8988T (cell line): ENCODE results near the gene MPZL3.

ENCODE experiments used
- DNase-seq: peaks from one replicate; pipeline ENCODE4 v3.0.0; 2011

The MPZL3 gene

DNA sequence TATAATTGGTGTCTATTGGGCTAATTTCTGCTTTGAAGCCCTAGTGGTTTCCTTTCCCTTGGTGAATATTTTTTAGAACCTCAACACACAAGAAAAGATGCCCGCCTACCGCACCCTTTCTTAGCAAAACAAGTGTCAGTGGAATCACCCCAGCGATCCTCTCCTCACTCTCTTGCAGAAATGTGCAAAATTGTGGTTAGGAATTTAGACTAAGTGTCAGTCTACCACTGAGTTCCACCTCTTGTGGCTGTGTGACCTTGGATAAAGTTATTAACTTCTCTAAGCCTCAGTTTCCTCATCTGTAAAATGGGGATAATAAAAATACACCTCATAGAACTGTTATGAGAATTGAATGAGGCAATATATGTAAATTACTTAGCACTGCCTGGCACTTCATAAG, 22.1 kb downstream of the MPZL3 start:
- DNase-seq, result no peak

DNA sequence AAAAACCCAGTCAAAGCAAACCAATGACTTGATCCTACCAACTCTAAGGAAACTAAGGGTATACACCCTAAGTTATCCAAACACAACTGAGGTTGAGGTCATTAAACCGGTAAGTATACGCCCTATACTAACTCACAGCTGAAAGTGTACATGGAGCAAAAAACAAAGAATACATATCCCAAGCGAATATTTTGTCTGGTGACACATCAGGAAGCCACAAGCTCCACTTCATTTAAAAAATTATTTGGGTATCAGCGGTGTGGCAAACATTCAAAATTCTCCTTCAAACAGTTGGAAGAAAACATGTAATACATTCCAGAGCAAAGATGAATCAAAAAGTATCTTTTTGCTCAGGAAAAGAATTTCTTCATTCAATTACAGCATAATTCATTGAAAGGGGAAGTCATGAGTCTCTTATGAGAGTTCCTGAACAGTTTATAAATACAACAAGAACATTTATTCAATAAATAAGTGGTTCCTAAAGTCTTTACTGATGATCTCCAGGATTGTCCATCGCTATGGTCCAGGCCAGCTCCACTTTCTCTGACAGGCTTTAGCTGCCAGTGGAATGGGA, 22.8 kb downstream of the MPZL3 start:
- no peak for DNase-seq

DNA sequence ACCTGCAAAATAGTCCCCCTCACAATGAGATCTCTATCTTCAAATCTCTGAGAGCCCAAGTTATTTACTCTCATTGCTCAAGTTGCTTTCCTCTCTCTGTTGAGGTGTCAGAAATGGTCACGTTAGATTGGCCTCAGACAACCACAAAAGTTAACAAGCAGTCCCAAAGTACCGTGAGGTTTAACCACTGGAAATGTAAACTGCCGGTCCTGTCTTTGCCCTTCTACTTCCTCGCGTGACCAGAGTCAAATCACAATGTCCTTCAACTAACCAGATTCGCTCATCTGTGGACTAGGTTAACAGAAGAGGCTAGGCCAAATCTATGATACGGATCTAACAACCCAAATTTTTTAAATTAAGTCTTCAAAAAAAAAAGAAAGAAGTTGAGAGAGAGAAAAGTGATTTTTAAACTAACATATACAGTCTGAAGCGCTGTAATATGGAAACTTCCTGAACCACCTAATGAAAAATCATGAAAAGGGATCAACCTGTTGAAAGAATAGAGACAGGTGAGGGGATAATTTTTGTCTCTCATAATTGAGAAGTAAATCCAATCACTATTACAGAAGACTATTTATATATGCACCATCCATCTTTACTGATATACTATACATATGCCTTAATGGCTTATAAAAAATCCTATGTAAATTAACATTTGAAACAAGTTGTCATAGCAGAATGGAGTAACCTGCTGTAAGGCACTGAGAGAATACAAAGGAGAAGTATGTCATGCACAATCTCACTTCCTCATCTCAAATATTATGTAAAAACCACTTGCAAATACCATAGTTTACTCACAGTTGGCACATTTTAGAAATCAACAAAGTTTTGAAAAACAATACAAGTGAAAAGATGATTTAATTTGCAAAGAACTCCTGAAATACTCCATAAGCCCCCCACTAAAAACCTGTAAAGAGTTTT, 24.0 kb downstream of the MPZL3 start:
- no peak for DNase-seq

DNA sequence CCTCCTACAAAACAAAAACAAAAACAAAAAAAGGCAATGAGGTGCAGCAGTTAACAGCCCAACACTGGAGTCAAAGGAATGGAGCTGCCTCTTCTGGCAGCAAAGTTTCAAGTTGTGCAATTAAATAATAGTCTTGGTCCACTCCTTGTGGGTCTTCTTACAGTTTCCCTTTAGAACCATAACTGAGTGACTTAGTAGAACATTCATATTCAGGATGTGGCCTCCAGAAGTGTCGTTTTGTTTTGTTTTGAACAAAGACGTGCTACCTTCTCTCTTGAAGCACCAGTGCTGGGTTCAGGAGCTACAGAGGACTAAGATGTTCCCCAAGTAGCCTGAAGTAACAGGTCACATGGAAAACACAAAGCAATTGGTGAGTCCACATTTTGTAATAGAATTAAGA, 25.4 kb downstream of the MPZL3 start:
- no peak for DNase-seq

DNA sequence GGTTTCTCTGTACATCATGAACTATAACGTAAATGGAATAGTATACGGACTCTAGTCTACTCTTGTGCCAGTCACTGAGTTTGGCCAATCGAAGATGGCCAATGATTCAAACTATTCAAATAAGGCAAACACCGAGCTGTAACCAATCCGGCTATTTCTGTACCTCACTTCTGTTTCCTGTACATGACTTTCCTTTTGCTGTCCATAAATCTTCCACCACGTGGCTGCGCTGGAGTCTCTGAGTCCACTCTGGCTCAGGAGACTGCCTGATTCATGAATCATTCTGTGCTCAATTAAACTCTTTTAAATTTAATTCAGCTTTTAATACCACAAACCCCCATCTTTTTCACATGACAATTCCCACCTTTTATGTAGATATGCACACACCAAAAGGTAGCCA, 25.9 kb downstream of the MPZL3 start:
- DNase-seq, result no peak

DNA sequence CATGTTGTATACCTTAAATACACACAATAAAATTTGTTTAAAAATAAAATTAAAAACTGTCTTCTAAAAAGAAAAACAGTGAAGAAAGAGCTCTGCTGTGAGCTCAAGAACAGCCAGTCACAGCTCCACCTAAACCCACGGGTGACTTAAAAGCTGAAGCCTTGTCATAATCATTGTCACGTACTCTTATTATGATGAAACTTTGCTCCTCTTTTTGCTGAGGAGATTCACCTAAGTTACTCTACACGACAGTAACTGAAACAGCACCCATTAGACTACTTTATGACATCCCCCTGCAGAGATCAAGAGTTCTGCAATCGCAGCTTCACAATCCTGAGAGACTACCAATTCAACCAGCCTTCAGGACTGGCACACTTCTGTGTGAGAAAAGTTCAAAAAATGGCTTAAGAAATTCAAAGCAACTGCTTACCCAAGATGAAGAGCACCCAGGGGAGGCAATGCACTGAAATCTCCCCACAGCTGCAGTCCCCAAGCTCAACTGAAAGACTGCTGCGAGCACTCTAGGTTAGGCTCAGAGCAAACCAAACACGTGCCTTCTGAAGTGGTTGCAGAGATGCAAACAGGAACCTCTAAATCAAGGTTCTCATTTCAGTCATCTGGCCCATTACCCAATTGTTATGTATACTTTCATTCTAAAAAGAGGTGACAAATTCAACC, 27.5 kb downstream of the MPZL3 start, which contains the start of gene JAML:
Gene JAML, minus strand, starts transcription at position 501 of the 678 bp plus-strand sequence. CDS start 10,145 bp downstream, outside the sequence.
- no peak for DNase-seq

DNA sequence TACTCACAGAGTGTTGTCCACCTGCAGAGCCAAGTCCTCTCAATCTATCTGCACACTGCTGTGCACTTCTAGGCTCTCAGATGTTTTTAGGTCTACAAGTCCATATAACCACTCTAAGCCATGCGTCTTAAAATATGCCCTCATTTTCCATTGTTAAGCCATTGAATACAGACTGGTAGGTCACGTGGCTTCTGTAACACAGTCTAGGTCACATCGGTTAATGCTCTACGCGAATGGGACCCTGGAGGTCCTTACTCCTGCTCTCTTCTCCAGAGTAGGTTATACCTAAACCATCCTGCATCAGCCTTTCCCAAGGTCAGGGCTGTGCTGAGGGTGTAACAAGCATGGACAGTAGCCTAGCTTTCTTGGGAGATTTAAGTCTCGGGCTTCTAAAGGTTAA, 28.2 kb downstream of the MPZL3 start:
- DNase-seq, result no peak

DNA sequence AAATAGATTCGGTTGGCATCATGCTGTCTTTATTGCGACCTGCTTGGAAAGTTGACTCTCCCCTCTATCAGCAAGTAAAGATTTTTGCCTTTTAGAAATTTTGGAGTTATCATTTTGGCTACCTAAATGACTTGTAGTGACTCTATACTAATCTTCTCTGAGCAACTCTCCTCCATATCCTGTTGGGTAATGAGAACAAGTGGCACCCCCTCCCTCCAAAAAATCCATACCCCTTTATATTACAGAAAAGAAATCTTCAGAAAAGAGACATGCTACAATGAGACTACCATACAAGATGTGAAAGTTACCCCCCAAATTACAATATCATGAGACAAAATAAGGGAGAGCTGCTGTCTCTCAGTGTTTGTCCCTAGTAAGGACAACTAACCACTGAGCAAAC, 28.6 kb downstream of the MPZL3 start:
- DNase-seq, result no peak

DNA sequence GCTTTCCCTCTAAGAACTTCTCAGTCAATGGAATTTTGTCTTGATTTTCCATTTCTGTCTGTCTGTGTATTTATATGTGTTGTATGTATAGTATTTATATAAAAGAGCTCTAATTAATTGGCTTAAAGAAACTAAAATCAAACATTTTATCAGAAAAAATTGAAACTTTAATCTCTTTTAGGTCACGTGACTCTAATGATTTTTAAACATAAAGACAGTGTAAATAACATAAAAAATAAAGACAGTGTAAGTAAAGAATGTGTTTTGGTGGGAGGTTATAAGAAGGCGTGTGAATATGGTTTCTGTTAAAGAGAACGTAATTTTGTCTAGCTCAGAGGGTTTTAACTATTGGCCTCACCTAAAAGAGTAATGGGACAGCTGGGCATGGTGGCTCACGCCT, 29.7 kb downstream of the MPZL3 start:
- no peak for DNase-seq

DNA sequence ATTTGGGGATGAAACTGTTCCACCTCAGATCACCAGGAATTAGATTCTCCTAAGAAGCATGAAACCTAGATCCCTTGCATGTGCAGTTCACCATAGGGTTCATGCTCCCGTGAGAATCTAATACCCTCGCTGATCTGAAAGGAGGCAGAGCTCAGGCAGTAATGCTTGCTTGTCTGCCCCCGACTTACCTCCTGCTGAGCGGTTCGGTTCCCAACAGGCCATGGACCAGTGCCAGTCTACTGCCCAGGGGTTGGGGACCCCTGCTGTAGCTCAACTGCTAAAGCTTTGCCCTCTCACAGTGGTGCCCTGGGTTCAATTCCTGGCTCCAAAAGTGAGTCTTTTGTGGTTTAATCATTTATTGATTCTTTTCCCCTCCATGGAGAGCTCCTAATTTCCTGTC, 30.7 kb downstream of the MPZL3 start:
- DNase-seq, result no peak

DNA sequence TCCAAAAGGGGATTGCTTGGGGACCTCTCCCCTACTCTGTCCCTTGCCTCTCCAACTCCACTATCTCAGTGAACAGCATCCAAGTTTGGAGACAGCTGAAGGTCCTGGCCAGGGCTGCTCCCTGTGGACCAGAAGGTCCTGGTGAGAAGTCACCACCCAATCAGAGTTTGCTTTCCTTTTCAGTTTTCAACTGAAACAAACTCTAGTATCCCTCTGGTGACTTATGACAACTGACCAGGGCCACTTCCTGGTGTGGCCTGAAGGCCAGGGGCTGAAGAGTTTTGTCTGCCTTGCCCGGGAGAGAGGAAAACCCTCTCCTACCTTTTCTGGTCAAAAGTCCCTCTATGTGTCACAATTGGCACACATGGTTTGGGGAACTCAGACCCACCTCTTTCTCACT, 32.4 kb downstream of the MPZL3 start:
- DNase-seq, result no peak

DNA sequence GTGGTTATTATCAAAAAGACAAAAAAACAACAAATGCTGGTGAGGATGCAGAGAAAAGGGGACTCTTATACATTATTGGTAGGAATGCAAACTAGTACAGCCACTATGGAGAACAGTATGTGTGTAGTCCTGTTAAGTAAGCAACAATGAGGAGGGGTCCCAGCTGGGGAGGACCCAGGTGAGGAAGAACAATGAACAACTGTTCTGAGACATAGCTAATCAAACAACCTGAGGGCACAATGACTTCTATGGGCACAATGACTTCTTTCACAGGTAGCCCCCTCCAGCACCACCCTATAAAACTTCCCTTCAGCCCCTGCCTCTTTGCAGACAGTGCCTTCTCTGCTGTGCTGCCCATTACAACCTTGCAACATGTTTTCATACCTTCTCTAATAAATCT, 32.9 kb downstream of the MPZL3 start:
- DNase-seq, result no peak

DNA sequence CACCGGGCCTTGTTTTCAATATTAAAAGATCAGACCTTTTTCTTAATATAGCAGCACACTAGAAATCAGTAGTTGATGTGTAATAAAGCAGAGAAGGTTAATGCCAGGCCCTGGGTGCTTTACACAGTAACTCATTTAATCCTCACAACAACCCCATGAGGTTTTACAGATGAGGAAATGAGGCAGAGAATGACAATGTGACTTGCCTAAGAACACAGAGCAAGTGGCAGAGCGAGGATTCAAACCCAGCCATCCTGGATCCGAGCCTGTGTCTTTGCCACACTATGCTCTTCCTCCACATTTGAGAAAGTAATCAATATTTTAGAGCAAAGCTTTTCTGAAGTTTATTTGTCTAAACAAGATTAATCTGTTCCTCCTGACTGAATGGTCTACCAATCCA, 34.6 kb downstream of the MPZL3 start:
- DNase-seq, result no peak

DNA sequence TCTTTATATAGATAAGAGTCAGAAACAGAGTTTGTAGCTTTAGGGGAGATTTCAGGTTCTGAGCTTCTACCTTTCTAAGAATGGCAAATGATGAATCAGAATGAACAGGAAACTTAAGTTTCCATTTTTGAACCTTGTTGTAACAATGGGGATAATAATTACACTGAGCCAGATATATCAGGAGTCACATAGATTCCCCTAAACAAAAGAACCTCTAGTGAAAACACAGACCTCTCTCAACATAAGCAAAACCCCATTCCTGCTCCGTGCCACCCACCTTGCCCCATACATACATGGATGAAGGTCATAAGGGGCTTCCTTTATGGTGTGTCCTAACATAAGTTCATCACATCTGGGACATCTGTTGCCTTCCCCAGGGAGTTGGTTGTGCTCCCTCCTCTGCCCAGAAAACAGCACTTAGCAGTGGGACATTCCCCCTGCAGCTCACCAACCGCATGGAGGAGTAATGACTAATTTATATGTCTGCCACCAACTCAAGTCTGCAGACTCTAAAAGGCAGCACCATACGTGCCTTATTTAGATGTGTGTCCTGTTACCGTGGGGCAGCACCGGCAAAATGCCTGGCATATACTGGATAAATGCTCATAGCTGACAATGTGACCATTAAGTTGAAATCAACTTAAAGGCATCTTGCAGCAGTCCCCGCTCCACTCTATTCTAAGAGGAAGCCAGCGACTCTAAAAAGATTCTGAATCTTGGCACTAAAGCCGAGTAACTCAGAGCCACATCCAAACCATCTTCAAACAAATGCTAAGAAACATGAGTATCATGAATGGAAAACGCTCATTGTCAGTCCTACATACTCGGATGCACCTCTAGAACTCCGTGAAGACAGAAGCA, 35.3 kb downstream of the MPZL3 start:
- DNase-seq, result no peak

DNA sequence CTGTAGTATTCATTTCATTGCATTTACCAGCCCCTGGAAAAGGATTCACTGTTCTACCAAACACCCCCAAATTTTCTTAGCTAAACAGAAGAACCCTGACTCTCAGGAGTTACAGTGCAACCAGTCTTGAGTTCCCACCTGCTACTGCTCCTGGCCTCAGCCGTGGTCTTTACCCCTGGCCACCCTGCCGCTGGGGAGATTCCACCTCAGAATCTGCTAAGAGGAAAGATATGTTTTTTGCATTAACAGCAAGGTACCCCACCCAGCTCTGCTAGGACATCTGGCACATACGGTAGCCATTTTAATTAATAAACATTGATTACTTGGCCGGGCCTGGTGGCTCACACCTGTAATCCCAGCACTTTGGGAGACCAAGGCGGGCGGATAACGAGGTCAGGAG, 36.4 kb downstream of the MPZL3 start:
- no peak for DNase-seq

DNA sequence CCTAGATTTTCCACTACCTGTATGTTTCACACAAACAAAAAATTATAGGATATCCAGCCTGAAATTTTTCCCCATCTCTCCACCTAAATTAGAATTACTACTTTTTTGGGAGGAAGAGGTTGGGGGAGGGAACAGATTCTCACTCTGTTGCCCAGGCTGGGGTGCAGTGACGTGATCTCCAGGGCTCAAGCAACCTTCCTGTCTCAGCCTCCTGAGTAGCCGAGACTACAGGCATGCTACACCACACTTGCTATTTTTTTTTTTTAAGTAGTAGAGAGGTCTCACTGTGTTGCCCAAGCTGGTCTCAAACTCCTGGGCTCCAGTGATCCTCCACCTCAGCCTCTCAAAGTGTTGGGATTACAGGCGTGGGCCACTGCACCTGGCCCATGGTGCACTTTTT, 36.9 kb downstream of the MPZL3 start:
- no peak for DNase-seq

DNA sequence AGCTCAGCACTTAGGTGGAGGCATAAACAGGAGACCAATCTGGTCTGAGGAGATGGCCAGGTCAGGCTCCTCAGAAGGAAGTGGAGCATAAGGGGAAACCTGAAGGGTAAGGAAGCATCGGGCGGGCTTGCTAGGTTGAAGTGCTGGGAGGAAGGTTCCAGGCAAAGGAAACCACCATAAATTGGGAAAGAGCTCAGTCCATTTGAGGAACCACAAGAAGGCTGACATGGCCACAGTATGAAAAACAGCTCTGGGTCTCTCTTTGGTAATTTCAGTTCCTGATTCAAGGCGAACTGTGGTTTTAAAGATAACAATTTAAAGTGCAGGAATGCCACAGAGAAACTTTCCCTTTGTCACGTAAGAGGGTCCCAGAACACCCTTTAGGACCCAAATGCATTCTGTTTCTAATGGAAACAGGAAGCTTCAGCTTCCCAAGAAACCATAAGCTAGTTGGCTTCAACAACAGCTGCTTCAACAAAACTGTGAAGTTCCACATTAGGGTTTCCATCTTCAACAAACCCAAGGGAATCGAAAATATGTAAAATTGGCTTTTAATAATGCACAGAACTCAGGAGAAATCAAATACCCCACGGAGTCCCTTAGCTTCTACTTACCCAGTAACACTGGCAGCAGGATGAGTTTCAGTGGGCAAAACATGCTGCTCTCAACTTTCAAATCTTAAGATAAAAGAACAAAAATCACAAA, 37.8 kb downstream of the MPZL3 start:
- no peak for DNase-seq

DNA sequence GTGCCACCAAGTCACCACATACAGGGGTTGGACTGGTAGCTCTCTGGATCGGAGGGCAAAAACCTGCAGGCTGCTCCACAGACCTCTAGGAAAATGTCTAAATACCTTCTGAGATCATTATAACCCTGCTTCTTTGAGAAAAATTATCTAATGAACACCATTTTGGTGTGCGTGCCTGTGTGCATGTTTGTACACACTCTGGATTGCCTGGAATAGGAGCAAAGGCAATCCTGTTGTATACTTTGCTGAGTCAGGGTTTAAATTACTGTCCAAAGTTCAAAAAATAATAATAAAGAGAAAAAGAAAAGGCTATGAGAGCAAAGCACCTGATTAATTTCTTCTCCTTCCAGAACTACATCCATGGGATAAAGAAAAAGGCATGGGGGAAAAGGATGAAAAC, 38.4 kb downstream of the MPZL3 start:
- no peak for DNase-seq

DNA sequence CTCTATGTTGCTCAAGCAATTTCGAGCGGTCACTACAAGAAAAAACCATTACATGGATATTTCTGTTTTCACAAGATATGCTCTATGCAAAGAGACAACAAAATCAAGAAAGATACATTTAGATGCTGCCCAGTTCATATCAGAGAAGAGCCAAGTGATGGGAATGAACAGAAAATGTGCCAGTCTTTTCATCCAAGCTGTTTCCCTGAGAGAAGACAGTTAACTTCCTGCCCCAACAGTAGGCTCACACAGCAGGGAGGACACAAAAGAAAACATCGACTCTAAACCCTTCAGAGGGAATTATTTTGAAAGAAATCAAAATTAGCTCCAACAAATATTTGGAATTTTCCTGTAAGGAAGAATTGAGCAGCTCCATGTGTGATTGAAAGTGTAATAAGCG, 39.0 kb downstream of the MPZL3 start:
- DNase-seq, result no peak

DNA sequence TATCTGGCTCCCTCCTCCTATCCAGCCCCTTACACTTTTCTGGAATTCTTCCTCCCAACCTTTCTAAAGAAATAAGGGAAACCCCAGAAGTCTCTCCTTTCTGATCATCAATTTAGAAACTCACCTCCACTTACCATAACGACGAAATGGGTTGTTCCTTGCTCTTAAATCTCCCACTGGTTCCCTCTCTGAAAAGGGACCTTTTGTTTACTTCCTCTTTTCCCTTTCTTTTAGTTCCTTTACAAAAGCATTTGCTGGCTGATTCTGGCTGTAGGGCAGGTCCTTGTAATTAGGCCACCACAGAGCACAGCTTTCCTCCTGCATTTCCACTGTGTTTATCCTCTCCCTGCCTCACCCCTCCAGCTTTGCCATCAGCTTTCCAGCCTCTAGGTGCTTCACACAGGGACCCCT, 39.4 kb downstream of the MPZL3 start:
- DNase-seq, result no peak

DNA sequence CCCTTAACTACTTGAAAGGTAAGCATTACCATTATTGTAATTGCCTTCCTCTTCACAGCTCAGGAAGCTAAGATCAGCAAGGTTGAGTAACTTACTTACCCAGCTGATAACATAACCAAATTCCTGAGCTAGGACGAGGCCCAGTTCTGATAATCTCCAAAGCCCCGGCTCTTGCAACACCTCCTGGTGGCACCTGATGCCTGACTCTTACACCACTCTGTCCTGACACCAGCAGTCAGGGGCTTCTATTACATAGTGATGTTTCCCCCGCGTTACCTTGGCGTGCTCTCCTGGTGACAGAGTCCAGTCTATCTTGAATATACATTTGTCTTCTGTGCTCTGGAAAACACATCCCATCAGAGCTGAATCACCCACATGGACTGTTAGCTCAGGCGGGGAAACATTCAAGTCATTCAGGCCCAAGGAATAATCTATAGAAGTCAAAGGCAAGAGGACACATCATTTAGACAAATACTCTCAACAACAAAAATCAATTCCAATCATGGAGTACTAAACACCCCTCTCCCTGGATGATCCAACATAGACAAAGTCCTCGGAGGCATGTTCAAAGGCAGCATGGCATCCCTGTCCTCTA, 39.9 kb downstream of the MPZL3 start:
- DNase-seq, result no peak

DNA sequence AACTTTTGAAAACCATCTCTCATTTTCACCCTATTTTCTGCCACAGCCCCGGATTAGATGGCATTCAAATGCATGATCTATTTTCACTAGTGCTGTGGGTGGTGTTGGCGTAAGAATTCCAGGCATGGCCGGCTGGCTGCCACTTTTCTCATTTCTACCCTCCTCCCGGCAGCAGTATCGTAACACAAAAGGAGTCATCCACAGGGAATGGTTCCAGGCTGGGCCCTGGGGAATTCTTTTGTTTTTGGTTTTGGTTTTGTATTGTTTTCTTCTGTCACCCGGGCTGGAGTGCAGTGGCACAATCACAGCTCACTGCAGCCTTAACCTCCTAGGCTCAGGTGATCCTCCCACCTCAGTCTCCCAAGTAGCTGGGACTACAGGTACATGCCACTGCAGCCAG, 41.2 kb downstream of the MPZL3 start:
- DNase-seq, result no peak
